Measurements from ENCODE around the gene OR8B12.

DNA sequence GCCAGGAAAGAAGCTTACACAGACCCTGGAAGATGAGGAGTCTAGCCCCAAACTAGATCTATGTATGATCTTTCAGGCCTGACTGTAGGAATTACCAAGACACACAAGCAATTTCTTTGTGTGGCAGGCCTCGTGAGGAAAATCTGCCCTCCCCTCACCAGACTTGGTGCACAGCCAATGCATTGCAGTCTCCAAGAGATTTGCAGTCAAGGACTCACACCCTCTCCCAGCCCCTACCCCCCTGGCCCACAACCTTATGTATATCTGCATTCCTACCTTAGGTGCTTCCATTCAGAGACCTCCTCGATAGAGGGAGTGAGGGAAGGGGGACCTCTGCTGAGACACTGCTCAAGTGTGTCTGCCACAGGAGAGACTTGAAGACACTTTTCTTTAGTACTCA lies 9.8 kb downstream of the OR8B12 start:
- TF ChIP-seq, protein P1, sequence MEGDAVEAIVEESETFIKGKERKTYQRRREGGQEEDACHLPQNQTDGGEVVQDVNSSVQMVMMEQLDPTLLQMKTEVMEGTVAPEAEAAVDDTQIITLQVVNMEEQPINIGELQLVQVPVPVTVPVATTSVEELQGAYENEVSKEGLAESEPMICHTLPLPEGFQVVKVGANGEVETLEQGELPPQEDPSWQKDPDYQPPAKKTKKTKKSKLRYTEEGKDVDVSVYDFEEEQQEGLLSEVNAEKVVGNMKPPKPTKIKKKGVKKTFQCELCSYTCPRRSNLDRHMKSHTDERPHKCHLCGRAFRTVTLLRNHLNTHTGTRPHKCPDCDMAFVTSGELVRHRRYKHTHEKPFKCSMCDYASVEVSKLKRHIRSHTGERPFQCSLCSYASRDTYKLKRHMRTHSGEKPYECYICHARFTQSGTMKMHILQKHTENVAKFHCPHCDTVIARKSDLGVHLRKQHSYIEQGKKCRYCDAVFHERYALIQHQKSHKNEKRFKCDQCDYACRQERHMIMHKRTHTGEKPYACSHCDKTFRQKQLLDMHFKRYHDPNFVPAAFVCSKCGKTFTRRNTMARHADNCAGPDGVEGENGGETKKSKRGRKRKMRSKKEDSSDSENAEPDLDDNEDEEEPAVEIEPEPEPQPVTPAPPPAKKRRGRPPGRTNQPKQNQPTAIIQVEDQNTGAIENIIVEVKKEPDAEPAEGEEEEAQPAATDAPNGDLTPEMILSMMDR (IDR thresholded peaks at IDR 0.05), result no peak
- TF ChIP-seq POLR2A (IDR thresholded peaks at IDR 0.05), result no peak
